Neural crest cell (in vitro differentiated cells): Measurements from ENCODE around the gene GIN1. TPM values are rescaled to one million over a fixed set of nuclear protein-coding genes. Genes with fewer than 3 reads are reported as not detected.

Experiments used
- DNase-seq: peaks from one replicate; pipeline ENCODE4 v3.0.0; 2021; ENCODE audit warnings: low read depth, mixed read lengths, low spot score
- H3K27ac Mint-ChIP-seq: one replicate; pipeline ENCODE4 v1.8.0; 2021; ENCODE audit warnings: mild to moderate bottlenecking, mixed read lengths; ENCODE audit not compliant: unreplicated experiment
- H3K27me3 Mint-ChIP-seq: 2 replicates; pipeline ENCODE4 v1.8.0; 2021; ENCODE audit warnings: low read depth, mild to moderate bottlenecking, mixed read lengths
- H3K36me3 Mint-ChIP-seq: 2 replicates; pipeline ENCODE4 v1.8.0; 2021; ENCODE audit warnings: low read depth, mild to moderate bottlenecking, mixed read lengths
- H3K4me1 Mint-ChIP-seq: 2 replicates; pipeline ENCODE4 v1.8.0; 2021; ENCODE audit warnings: mixed read lengths
- H3K4me3 Mint-ChIP-seq: one replicate; pipeline ENCODE4 v1.8.0; 2021; ENCODE audit warnings: mild to moderate bottlenecking, mixed read lengths
- H3K9me3 Mint-ChIP-seq: 2 replicates; pipeline ENCODE4 v1.8.0; 2021; ENCODE audit warnings: mixed read lengths
- total RNA-seq: library from RNA; stranded (reverse); gene quantifications from 2 replicates; pipeline ENCODE4 v1.2.1, GENCODE V29; 2021
- TF ChIP-seq, protein P1 (sequence below): fragments of 200-600 bp; sonication (generic); conservative IDR thresholded peaks from 2 replicates; pipeline ENCODE4 v1.5.0; 2021; ENCODE audit warnings: antibody characterized with exemption, mild to moderate bottlenecking

GIN1 gene
- total RNA-seq, 1 donor from 2014 or later = 8.0 TPM

DNA sequence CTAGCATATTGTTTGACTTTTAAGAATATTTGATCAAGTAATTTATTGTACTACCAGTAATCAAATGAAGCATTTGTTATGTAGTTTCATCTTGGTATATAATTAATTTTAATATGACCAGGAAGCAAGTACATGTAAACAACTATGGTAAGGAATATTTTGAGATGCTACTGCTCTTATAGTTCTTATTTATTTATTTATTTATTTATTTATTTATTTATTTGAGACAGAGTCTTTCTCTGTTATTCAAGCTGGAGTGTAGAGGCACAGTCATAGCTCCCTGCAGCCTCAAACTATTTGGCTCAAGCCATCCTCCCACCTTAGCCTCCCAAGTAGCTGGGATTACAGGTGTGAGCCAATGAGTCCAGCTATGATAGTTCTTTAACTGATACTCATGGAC lies 8.3 kb upstream of the GIN1 start:
- no peaks in the 10 kb centered on the region for H3K27me3 Mint-ChIP-seq
- H3K9me3 Mint-ChIP-seq = no peaks in the 10 kb centered on the region
- DNase-seq = no peak
- no peaks in the 10 kb centered on the region for H3K36me3 Mint-ChIP-seq
- no peak overlapping the region for H3K27ac Mint-ChIP-seq
- H3K4me3 Mint-ChIP-seq = no peak overlapping the region
- no peaks in the 10 kb centered on the region for H3K4me1 Mint-ChIP-seq
- TF ChIP-seq, protein P1, sequence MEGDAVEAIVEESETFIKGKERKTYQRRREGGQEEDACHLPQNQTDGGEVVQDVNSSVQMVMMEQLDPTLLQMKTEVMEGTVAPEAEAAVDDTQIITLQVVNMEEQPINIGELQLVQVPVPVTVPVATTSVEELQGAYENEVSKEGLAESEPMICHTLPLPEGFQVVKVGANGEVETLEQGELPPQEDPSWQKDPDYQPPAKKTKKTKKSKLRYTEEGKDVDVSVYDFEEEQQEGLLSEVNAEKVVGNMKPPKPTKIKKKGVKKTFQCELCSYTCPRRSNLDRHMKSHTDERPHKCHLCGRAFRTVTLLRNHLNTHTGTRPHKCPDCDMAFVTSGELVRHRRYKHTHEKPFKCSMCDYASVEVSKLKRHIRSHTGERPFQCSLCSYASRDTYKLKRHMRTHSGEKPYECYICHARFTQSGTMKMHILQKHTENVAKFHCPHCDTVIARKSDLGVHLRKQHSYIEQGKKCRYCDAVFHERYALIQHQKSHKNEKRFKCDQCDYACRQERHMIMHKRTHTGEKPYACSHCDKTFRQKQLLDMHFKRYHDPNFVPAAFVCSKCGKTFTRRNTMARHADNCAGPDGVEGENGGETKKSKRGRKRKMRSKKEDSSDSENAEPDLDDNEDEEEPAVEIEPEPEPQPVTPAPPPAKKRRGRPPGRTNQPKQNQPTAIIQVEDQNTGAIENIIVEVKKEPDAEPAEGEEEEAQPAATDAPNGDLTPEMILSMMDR = no peak

DNA sequence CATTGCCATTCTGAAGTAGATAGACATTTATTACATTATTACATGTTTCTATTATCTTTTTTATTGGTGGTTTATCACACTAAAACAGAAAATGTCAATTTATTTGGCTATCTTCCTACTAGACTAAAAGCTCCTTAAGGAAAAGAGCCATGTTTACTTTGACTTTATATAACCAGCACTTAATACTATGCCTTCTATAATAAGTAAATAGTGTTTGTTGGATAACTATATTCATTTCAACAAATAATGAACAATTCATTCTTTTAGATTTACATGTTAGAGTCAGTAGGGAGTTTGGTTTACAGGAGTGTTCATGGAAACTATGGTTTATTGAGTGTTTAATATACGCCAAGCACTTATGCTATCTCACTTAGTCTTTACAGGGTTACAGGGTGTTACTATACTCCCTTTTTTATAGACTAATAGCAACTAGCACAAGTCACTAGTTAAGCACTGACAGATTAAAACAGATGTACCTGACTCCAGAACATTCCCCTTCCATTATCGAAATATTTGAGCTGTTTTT lies 7.4 kb upstream of the GIN1 start:
- no peak for DNase-seq
- Mint-ChIP-seq H3K27me3 (no peaks in the 10 kb centered on the region), H3K9me3 (no peaks in the 10 kb centered on the region), H3K4me3 (no peak overlapping the region), H3K36me3 (no peaks in the 10 kb centered on the region), H3K27ac (no peak overlapping the region), H3K4me1 (peaks cover 5% of the 10 kb centered on the region)
- TF ChIP-seq, protein P1 = no peak

DNA sequence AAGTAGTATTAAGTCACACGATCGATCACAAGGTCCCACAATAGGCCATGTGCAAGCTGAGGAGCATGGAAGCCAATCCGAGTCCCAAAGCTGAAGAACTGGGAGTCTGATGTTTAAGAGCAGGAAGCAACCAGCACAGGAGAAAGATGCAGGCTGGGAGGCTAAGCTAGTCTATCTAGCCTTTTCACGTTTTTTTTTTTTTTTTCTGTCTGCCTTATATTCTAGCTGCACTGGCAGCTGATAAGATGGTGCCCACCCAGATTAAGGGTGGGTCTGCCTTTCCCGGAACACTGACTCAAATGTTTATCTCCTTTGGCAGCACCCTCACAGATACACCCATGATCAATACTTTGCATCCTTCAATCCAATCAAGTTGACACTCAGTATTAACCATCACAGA lies 6.6 kb upstream of the GIN1 start:
- TF ChIP-seq, protein P1 = no peak
- no peak overlapping the region for H3K27ac Mint-ChIP-seq
- H3K4me1 Mint-ChIP-seq = peaks cover 13% of the 10 kb centered on the region
- H3K27me3 Mint-ChIP-seq = no peaks in the 10 kb centered on the region
- no peak for DNase-seq
- H3K36me3 Mint-ChIP-seq = no peaks in the 10 kb centered on the region
- H3K4me3 Mint-ChIP-seq = no peak overlapping the region
- H3K9me3 Mint-ChIP-seq = no peaks in the 10 kb centered on the region

DNA sequence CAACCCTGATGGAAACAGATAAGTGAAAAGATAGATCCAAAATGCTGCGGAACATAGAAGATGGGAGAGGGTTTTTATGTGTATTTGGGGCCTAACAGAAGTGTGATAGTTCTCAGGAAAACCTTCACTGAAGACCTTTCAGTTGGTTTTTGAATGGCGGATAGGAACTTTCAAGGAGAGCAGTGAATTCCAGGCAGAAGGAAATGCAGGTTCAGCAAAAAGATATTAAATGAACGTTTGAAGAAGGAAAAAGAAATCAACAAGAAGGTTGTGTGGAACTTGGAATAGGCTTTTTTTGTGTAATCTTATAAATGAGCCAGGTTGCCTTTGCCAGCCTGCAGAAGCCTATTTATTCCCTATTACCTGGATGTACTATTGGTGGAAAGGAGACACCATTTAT lies 2.3 kb upstream of the GIN1 start:
- Mint-ChIP-seq H3K4me1 (peaks cover 31% of the 10 kb centered on the region), H3K36me3 (no peaks in the 10 kb centered on the region), H3K27me3 (no peaks in the 10 kb centered on the region), H3K9me3 (no peaks in the 10 kb centered on the region), H3K4me3 (peak overlapping the region; percentile 55), H3K27ac (no peak overlapping the region)
- TF ChIP-seq, protein P1 = no peak
- DNase-seq = no peak

DNA sequence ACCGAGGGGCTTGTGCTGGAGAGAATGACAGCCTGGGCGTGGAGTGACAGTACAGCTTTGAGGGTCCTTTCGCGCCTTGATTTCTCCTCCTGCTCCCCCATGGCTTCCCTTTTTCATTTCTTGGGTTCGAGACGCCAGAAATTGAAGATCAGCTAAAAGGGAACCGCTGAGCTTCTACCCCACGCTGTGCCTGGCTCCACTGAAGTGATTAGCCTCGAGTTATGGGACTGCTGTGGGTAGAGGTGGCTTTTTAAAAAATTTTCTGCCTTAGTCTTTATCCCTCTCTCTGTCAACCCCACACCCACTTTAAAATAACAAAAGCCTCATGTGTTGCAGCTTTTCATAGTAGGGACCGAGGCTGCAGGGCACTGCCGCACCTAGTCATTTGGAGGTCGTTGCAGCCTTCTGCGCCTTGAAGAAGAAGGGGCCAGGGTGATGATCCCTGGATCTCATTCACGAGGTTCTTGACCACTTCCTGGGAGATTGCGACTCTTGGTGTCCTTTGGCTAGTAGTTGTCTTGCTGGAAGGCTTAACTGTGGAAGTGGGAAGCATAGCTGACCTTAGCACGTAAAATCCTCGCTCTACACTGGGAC lies 766 bp upstream of the GIN1 start:
- Mint-ChIP-seq H3K4me1 (peaks cover 31% of the 10 kb centered on the region), H3K9me3 (no peaks in the 10 kb centered on the region), H3K27ac (peak overlapping the region; percentile 98), H3K36me3 (no peaks in the 10 kb centered on the region), H3K27me3 (no peaks in the 10 kb centered on the region), H3K4me3 (peak overlapping the region; percentile 91)
- no peak for DNase-seq
- TF ChIP-seq, protein P1 = no peak
